Measurements from ENCODE around the gene SELENOW. TPM values are rescaled to one million over a fixed set of nuclear protein-coding genes. Genes with fewer than 3 reads are reported as not detected.

The SELENOW gene
- total RNA-seq, 4 donors from 2014 or later: 474 to 751 (median 653) TPM

DNA sequence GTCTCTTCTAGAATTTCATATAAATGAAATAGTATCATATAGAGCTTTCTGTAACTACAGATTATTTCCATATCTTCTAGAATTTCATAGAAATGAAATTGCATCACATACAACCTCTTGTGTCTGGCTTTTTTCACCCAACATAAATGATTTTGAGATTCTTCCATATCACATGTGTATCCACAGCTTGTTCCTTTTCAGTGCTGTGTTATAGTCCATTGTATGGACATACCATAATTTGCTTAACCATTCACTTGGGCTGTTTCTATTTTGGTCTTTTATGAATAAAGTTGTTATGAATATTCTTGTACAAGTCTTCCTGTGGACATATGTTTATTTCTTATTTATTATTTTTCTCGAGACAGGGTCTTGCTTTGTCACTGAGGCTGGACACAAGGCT is 14.1 kb downstream of the SELENOW start:
- H3K27me3 ChIP-seq: no peaks in the 10 kb centered on the region
- peaks cover 0 to 4% of the 10 kb centered on the region in 2 donors for H3K9me3 ChIP-seq
- H3K36me3 ChIP-seq: no peaks in the 10 kb centered on the region
- no peak overlapping the region for H3K4me3 ChIP-seq
- H3K27ac ChIP-seq: no peak overlapping the region
- in situ Hi-C loops (cut with MboI; ENCODE audit: low pct_ligation_motif_present in 1 of 4, low pct_unique_long_range_greater_than_20kb in 1 of 4, low sequenced_read_pairs in 3 of 4) (no loop called here), intact Hi-C loops (cut with DNase I; ENCODE audit: low total_unique reads) (no loop called here)
- DNase-seq: no peak
- TF ChIP-seq POLR2AphosphoS5 (IDR thresholded peaks at IDR 0.05) (no peak), EP300 (IDR thresholded peaks at IDR 0.05; ENCODE audit: low read depth) (no peak), POLR2A (IDR thresholded peaks at IDR 0.05) (no peak)
- TF ChIP-seq, protein P1, sequence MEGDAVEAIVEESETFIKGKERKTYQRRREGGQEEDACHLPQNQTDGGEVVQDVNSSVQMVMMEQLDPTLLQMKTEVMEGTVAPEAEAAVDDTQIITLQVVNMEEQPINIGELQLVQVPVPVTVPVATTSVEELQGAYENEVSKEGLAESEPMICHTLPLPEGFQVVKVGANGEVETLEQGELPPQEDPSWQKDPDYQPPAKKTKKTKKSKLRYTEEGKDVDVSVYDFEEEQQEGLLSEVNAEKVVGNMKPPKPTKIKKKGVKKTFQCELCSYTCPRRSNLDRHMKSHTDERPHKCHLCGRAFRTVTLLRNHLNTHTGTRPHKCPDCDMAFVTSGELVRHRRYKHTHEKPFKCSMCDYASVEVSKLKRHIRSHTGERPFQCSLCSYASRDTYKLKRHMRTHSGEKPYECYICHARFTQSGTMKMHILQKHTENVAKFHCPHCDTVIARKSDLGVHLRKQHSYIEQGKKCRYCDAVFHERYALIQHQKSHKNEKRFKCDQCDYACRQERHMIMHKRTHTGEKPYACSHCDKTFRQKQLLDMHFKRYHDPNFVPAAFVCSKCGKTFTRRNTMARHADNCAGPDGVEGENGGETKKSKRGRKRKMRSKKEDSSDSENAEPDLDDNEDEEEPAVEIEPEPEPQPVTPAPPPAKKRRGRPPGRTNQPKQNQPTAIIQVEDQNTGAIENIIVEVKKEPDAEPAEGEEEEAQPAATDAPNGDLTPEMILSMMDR (IDR thresholded peaks at IDR 0.05): no peak
- 92 to 100% methylated on average over 1 of the region's 1 CpG for WGBS, 2 donors (ENCODE audit: low coverage in 1 of 2)
- H3K4me1 ChIP-seq: peaks cover 0 to 2% (median 0%) of the 10 kb centered on the region in 4 donors

DNA sequence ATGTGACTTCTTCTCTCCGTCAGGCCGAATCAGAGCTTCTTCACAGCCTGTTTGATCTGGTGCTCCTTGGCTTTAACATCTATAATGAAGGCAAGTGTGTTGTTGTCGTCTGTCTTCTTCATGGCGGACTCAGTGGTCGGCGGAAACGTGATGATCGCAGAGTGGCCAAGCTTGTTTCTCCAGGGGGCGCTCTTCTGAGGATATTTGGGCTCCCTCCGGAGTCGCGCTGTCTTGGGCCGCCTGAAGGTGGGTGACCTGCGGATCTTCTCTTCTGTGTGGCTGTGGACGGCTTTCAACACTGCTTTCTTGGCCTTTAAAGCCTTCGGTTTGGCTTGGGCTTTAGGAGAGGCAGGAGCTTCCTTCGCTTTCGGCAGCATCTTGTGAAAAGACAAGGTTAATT is 16.0 kb downstream of the SELENOW start:
- in situ Hi-C loops (cut with MboI; ENCODE audit: low pct_ligation_motif_present in 1 of 4, low pct_unique_long_range_greater_than_20kb in 1 of 4, low sequenced_read_pairs in 3 of 4): no loop called here
- WGBS, 2 donors (ENCODE audit: low coverage in 1 of 2): 84 to 93% methylated on average over 16 to 18 of the region's 18 CpGs

DNA sequence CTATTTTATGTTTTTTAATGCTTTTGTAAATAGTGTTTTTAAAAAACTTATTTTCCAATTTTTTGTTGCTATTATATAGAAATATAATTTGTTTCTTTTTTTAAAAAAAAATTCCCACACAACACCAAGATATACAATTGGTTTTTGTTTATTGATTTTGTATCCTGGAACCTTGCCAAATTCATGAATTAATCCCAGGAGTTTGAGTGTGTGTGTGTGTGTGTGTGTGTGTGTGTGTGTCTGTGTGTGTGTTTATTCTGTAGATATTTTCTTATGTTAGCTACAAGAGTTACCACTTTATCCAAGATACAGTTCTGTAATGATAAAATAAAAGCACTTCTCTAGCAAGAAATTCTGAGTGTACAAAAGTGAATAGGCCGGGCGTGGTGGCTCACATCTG is 18.3 kb downstream of the SELENOW start:
- WGBS, 2 donors (ENCODE audit: low coverage in 1 of 2): 72 to 73% methylated on average over 2 of the region's 2 CpGs
- intact Hi-C loops (cut with DNase I; ENCODE audit: low total_unique reads) (no loop called here), in situ Hi-C loops (cut with MboI; ENCODE audit: low pct_ligation_motif_present in 1 of 4, low pct_unique_long_range_greater_than_20kb in 1 of 4, low sequenced_read_pairs in 3 of 4) (no loop called here)
- Histone ChIP-seq H3K4me1 (no peaks in the 10 kb centered on the region), H3K36me3 (no peaks in the 10 kb centered on the region), H3K9me3 (peaks cover 0 to 4% of the 10 kb centered on the region in 2 donors), H3K4me3 (no peak overlapping the region), H3K27me3 (no peaks in the 10 kb centered on the region), H3K27ac (no peak overlapping the region)
- DNase-seq: no peak
- no peak for TF ChIP-seq POLR2A (IDR thresholded peaks at IDR 0.05)
- TF ChIP-seq, protein P1 (IDR thresholded peaks at IDR 0.05): no peak
- no peak for TF ChIP-seq EP300 (IDR thresholded peaks at IDR 0.05; ENCODE audit: low read depth)
- TF ChIP-seq POLR2AphosphoS5 (IDR thresholded peaks at IDR 0.05): no peak

More for the DNA sequence above, 16.0 kb downstream of the SELENOW start:
- TF ChIP-seq POLR2AphosphoS5 (IDR thresholded peaks at IDR 0.05) (no peak), POLR2A (IDR thresholded peaks at IDR 0.05) (no peak), EP300 (IDR thresholded peaks at IDR 0.05; ENCODE audit: low read depth) (no peak)
- Histone ChIP-seq H3K9me3 (peaks cover 0 to 4% of the 10 kb centered on the region in 2 donors), H3K27ac (no peak overlapping the region), H3K4me1 (no peaks in the 10 kb centered on the region), H3K4me3 (no peak overlapping the region), H3K27me3 (no peaks in the 10 kb centered on the region), H3K36me3 (no peaks in the 10 kb centered on the region)
- intact Hi-C loops (cut with DNase I; ENCODE audit: low total_unique reads): no loop called here
- DNase-seq: no peak

DNA sequence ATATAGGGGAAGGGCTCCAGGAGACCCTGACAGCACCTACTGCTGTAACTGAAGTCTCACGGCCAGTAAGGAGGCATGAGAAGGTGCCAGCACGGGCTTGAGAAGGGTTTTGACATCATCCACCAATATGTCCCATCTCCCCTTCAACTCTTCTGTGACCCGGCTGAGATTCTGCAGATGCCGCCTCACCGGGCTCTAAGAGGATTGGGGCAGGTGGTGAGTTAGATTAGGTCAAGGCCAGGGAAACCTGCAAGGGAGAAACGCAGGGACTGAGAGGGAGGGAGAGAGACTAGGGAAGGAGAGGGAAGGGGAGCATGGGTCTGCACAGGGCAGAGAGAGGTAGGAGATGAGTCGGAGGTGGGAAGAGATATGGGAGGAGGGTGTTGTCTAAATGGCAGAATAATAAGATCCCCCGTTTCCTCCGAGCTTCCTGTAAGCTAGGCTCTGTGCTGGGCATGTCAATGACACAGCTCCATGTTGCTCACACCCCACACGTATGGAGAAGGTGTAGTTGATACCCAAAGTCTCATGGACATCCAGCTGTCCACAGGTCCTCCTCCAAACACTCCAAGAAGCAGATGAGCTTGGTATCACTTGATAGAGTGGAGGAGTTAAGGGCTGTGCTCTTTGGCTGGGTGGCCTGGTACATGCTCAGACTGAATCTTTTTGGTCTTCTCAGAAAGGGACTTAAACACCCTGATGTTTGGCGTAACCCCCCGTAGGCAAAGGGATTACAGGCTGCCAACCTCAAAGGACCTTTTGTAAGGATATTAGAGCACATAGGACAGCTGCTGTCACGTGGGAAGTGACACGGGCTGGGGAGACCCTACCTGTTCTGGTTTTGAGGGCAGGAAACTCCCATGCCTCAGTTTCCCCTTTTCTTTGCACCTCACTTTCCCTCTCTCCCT is 19.7 kb downstream of the SELENOW start:
- H3K27ac ChIP-seq: no peak overlapping the region
- no peaks in the 10 kb centered on the region for H3K27me3 ChIP-seq
- intact Hi-C loops (cut with DNase I; ENCODE audit: low total_unique reads): no loop called here
- no peaks in the 10 kb centered on the region for H3K9me3 ChIP-seq
- DNase-seq: no peak
- WGBS, 2 donors (ENCODE audit: low coverage in 1 of 2): 65 to 66% methylated on average over 3 to 14 of the region's 14 CpGs
- no peaks in the 10 kb centered on the region for H3K4me1 ChIP-seq
- in situ Hi-C loops (cut with MboI; ENCODE audit: low pct_ligation_motif_present in 1 of 4, low pct_unique_long_range_greater_than_20kb in 1 of 4, low sequenced_read_pairs in 3 of 4): no loop called here
- TF ChIP-seq EP300 (IDR thresholded peaks at IDR 0.05; ENCODE audit: low read depth) (no peak), POLR2A (IDR thresholded peaks at IDR 0.05) (no peak), POLR2AphosphoS5 (IDR thresholded peaks at IDR 0.05) (no peak)
- TF ChIP-seq, protein P1 (IDR thresholded peaks at IDR 0.05): no peak
- no peaks in the 10 kb centered on the region for H3K36me3 ChIP-seq
- no peak overlapping the region for H3K4me3 ChIP-seq

All from transverse colon (tissue), 4 donors.